Measurements from ENCODE around the gene SKOR1.

SKOR1 gene

DNA sequence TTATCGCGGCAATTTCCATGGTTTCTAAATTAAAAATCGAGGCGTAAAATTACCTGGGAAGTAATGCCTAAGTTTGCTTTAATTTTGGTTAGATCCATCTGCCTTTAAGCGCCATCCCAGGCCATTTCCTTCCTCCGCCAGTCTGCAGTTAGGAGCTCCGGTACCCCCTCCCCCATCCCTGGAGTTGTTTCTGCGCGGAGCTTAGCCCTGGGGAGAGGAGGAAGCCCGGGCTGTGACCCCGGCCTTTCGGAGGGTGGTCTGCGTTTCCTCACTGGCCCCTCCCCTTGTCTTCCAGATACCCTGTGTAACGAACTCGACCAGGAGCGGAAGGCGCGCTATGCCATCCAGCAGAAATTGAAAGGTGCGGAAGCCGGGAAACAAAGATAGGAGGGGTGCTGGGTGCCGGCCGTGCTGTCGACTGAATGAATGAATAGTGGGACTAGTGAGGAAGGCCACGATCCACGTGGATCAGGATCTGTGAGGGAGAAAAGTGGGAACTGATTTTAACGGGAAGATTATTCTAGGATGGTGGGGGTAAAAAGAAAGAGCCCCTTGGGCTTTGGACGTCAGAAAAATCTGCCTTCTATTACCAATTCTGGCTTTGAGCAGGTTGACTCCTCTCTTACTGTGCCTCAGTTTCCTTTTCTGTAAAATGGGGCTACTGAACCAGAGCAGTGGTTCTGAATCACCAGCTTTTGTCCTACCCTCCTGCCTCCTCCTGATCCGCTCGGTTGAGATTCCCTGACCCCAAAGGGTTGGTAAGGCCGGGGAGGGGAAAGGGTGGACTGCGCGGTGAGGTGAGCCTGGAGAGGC, 7.8 kb downstream of the SKOR1 start:
- no peak for DNase-seq (ENCODE audit: low read depth in 4 of 4, low spot score in 1 of 4)

DNA sequence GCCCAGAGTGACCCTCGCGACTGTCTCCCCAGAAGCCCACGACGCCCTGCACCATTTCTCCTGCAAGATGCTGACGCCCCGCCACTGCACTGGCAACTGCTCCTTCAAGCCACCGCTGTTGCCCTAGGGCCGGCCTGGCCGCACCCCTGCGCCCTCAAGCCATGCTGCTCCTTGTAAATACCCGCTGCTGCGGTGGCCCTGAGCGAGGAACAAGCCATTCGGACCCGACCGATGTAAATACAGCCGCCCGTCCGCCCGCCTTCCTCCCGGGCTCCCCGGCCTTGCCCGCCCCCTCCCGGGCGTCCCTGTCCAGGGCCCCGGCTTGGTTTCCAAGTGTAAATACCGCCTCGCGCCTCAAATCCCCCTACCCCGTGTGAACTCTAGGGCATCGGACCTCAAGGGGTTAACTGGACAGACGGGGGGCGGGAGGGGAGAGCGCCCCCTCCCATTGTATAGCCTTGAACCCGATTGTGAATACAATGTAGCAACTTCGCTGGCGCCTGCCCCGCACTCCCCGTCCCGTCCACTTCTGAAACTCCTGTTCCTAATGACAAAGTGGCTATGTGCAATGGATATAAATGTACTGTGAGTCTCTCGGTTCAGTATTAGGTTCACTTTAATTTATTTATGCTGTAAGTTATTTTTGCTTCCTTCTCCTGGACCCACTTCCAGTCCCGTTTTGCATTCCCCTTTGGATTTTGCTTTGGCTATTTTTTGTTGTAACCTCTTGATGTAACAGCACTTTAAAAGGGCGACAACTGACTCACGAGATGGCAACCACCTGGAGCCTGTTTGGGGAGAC, 8.6 kb downstream of the SKOR1 start:
- DNase-seq (ENCODE audit: low read depth in 4 of 4, low spot score in 1 of 4) = no peak

DNA sequence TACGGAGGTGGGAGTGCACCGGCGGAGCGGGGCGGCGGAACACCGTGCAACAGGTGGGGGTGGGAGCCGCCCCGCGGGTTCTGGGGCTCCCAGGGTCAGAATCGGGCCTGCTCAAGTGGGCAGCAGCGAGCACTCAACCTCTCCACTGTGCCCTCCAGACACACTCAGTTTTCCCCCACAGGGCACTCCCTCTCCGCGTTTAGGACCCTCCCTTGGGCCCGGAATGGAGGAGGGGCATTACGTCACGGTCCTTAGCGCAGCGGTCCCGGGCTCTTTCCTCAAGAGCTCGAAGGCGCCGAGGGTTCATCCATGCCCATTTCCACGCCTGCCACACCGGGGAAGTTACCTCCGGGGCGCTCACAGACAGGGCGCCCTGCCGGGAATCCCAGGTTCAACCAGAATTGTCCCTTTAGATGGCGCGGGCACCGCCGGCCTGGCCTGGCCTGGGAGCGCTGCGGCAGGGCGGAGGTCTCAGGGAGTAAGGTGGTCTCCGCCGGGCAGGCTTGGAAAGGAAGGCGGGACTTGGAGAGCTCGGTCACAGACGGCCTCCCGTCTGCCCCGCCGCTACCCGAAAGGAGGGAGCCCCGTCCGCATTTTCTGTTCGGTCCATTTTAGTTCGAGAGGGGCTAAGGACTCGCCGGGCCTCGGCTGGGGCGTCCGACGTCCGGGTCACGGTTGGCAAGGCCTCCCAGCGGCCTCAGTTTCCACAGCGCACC, 9.4 kb downstream of the SKOR1 start:
- no peak for DNase-seq (ENCODE audit: low read depth in 4 of 4, low spot score in 1 of 4)

DNA sequence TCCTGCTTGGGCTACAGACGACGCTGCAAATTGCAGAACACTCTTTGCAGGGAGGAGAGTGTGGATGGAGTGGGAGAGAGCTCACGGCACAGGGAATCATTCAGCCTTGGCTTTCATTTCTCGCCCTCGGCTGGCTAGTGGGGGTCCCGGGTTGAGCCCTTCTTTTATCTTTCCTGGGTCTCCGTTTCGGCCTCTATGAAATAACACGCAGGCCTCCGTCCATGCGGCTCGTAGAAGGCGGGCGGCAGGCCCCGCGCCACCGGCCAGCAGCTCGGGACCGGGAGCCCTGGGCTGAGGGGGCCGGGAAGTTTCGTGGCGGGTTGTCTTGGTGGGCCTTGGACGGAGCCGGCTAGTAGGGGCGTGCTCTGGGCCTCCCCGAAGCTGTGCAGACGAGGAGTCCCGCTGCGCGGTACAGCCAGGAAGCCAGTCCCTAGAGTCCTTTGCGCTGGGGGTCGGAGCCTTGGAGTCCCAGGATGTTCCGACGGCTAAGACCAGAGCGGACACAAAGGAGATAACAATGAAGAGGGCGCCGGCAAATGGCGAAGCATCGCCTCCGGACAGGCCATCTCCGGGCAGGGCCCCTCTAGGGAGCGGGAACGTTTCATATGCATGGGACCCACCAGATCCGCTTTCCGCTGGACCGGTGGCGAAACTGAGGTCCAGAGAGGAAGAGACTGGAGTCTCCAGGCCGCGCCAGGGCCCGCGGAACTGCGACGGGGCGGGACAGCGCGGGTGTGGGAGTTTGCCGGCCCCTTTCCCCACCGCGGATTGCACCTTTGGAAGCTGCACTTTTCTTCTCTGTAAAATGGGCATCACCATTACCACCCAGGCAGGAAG, 10.2 kb downstream of the SKOR1 start:
- DNase-seq (ENCODE audit: low read depth in 4 of 4, low spot score in 1 of 4) = no peak

DNA sequence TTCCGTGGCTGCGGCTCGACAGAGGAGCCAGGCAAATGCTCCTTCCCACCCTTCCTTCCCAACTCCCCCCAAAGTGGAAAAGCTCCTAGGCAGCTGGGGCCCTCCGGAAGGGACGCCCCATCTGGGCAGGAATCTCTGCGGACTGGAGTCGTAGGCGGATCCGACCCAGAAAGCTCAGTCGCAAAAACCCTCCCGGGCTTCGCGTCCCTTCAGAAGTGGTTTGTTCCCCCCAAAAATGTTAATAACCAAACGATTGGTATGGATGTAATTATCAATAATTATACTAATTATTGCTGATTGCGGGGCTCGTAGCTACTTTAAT, 10.8 kb downstream of the SKOR1 start:
- DNase-seq (ENCODE audit: low read depth in 4 of 4, low spot score in 1 of 4) = no peak

DNA sequence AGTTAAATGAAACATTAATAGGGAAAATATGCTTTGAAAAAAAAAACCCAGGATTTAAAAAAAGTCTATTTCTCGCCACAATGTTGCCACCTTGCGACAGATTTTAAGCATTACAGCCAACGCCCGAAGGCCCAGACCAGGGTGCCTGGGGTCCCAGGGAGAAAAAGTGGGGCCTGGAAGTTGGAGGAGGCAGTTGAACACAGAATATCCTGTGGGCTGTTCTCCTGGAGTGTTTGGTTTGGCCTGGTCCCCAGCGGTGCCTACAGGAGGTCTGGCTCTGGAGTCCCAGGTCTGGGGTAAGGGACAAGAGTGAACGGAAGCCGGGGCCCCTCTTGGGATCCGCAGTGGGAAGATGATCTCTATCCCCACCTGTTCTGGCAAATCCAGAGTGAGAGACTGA, 11.2 kb downstream of the SKOR1 start:
- DNase-seq (ENCODE audit: low read depth in 4 of 4, low spot score in 1 of 4) = no peak

DNA sequence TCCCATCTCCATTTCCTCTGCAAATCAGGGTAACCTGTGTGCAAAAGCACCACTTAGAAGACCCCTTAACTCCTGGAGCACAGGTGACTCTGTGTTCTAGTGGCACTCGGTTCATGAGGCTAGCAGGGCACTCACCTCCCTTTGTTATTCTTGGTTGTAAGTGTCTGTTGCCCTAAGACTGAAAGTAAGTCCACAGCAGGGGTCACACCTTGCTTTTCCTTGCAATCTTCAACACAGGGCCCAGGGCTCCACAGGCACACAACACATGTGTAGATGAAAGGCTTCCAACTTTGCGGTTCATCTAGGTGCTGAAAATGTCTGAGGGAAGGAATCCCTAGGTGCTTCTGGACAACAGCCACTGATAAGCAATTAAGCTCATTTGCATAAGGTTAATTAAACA, 11.6 kb downstream of the SKOR1 start:
- no peak for DNase-seq (ENCODE audit: low read depth in 4 of 4, low spot score in 1 of 4)

DNA sequence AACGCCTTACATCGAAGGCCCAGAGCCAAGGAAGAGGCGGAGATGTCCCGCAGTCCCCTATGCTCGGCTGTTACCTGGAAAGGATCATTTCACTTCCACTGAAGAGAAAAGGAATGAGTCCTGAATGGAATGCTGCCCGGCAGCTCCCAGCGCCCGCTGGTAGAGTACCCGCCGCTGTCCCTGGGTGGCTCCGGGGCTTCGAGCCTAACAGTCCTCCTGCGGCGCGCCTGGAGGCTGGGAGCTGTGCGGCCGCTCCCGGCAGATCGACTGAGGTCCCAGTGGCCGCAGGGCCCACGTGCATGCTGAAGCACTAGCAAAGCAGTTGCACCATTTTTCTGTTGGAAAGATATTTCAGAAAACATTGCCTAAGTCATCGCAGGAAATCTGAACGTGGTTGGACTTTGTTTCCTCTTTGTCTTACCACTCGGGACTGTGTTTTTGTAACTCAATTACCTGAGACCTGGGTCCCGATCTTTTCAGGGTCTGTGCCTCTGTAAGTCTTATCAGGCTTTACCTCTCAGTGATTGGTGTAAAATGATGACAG, 13.6 kb downstream of the SKOR1 start:
- no peak for DNase-seq (ENCODE audit: low read depth in 4 of 4, low spot score in 1 of 4)

DNA sequence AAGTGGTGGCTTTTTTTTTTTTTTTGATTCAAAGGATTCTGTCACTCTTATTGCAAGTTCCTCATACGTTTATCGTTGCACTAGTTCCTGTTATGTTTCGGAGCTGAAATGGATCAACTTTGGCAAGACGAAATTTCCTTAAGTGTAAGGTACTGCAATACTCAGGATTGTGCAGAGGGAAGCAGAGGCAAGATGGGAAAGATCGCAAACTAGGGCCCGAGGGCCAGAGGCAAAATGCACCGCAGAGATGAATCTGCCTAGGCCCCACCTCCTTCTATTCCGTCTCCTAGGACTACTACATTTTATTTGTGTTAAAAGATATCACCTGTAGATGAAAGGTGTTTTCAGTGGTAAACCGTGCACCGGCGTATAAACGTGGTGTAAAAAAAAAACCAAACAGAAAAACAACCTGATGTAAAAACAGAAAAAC, 14.2 kb downstream of the SKOR1 start:
- no peak for DNase-seq (ENCODE audit: low read depth in 4 of 4, low spot score in 1 of 4)

DNA sequence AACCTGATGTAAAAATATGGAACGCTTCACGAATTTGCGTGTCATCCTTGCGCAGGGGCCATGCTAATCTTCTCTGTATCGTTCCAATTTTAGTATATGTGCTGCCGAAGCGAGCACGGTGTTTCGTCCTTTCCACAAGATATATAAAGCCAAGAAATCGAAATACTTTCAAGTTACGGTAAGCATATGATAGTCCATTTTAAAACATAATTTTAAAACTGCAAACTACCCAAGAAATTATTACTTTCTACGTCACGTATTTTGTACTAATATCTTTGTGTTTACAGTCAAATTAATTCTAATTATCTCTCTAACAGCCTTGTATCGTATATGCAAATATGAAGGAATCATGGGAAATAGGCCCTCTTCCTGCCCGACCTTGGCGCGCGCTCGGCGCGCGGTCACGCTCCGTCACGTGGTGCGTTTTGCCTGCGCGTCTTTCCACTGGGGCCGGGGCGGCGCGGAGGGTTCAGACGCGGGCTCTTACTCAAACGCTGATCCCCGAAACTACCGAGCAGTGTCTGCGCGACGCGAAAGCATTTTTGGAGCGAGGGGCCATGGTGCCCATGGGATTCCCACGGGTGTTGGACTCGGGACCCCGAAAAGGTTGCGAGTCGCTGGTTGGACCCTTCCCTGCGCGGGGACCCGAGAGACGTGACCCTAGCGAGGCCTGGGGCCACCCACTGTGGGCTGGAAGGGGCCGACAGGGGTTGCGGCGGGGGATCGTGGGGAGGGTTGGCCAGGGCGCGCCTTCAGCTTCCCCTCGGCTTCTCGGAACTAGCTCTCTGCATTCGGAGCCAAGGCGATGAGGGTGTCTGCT, 14.8 kb downstream of the SKOR1 start, which contains the start of gene RNU6-1:
Gene RNU6-1 (minus strand): TSS at position 117 of the 820 bp plus-strand sequence.
- peak; percentile 80 to 90 (median 89) for DNase-seq (ENCODE audit: low read depth in 4 of 4, low spot score in 1 of 4)

DNA sequence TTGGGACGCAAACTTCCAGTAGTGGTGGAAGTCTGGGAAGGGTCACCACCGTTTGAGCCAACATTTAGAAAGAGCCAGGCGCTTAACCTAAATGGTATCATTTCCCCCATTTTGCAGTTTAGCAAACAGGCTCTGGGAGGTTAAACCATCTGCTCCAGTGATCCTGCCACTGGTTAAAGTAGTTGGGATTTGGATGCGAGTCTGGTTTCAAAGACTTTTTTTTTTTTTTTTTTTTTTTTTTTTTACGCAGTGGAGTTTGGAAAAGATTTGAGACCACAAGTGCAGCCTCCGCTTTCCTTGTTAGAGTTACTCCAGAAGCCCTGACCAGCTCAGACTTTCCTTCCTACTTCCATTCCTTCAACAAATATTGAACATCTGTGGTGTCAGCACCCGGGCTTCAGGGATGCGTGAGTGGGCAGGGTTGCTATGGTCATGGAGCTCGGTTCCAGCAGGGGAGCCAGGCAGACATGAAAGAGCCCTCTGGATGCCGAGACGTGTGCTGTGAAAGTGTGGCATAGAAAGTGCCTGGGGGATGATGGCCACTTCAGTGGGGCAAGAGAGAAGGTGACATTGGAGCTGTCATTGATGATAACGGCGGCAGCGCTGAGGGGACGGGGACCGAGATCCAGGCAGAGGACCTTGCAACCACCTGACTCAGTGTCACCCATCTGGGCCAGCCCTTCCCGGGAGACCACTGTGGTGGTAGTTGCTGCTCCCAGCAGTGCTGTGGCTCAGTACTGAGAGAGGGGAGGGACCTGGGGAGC, 15.6 kb downstream of the SKOR1 start:
- DNase-seq (ENCODE audit: low read depth in 4 of 4, low spot score in 1 of 4) = no peak

DNA sequence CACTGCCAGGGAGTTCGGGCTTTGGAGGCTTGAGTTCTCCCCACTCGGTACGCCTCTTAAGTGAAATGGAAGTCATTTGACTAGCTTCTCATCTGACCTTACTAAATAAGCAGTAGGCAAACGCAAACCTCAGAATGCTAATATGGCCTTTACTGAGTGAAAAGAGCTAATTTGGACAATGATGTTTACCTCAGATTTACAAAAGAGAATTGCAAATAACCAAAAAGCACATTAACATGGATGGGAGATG, 16.1 kb downstream of the SKOR1 start:
- no peak for DNase-seq (ENCODE audit: low read depth in 4 of 4, low spot score in 1 of 4)

DNA sequence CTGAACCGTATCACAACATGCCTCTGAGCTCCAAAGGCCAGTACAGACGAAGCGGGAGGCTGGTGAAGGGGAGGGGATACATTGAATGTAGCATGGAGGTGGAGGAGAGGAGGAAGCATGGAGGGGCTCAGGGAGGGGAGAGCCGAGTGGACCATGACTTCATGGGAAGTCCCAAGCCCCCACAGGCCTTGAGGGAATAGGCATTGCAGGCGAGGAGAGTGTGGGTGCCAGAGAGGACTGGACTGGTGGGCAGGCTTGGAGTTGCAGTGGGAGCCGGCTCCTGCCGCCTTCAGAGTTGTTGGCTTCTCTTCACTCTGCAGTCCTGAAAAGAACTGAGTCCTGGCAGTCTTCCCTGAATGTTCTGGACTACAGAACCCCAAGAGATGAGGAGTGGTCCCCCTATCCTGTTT, 17.8 kb downstream of the SKOR1 start:
- no peak for DNase-seq (ENCODE audit: low read depth in 4 of 4, low spot score in 1 of 4)

DNA sequence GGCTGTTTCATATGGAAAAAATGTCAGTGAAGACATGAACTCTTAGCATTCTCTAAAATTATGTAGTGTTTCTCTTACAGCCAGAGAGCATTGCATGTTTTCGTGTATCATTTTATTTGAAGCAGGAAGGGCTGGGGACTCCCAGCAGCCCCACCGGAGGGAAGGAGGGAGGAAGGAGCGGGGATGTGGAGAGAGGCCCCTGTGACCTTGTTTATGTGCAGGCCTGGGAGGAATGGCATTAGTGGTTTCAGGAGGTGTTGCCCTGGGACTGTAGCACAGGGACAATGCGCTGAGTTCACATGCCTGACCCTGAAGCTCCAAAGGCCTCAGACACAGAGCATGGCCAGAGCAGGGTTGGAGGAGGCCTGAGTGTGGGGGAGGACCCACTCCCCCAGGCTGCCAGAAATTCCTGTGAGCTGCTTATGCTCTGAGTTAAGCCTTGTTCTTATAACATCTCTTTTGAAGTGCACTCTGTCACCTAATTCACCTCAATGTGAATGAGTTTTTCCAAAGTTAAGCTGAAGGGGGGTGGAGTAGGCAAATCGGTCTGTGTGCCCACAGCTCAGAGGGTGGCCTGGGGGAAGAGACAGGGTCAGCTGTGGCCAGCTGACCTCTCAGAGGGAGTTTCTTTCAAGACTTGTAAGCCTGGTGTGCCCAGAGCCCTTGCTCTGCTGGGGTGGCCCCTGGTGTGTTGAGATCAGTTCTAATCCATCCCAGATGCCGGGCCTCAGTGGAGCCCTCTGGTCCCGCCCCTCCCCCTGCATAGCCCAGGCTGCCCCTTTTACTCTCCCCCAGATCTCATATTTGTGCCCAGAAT, 18.5 kb downstream of the SKOR1 start:
- DNase-seq (ENCODE audit: low read depth in 4 of 4, low spot score in 1 of 4) = no peak

DNA sequence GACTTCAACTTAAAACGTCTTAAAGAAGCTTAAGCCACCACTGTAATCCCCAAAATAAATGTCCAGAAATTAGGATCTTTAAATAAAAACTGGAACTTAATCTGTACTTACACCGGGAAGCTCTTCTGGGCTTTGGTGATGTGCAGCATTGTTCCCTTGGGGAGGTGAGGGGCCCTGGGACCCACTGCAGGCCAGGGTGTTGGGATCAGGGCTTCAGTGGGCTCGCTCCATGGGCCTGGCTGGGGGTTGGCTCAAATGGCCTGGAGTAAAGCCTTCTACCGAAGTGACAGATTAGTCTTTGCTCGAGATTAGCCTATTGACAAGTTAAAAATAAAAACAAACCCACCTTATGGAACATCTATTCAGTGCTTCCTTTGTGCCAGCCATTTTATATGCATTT, 20.7 kb downstream of the SKOR1 start:
- DNase-seq (ENCODE audit: low read depth in 4 of 4, low spot score in 1 of 4) = no peak

DNA sequence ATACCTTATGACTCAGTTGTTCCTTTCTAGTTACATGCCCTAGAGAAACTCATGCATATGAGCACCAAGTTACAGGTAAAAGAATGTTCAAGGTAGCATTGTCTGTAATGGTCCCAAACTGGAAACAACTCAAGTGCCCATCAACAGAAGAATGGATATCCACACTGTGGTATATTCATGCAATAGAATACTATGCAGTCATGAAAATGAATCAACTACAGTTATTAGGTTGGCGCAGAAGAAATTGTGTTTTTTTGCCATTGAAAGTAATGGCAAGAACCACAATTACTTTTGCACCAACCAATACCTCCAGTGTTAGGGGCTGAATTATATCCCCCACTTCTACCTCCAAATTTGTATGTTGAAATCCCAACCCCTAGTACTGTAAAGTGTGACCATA, 24.2 kb downstream of the SKOR1 start:
- DNase-seq (ENCODE audit: low read depth in 4 of 4, low spot score in 1 of 4) = no peak

DNA sequence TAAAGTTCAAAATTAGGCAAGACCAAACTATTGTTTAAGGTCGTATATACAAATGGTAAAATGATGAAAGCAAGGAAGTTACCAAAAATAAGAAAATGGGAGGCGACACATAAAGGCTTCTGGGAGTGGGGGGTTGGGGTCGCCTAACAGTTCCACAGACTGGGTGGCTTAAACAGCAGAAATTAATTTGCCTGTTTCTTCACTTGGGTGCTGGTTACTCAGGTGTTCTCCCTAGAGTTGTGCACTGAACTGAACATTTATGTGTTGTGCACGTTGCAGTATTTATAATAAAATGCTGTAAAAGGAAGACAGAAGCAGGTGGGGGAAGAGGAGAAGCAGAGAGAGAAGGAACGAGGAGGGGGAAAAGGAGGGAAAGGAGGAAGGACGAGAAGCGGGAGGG, 25.0 kb downstream of the SKOR1 start:
- DNase-seq (ENCODE audit: low read depth in 4 of 4, low spot score in 1 of 4) = no peak

DNA sequence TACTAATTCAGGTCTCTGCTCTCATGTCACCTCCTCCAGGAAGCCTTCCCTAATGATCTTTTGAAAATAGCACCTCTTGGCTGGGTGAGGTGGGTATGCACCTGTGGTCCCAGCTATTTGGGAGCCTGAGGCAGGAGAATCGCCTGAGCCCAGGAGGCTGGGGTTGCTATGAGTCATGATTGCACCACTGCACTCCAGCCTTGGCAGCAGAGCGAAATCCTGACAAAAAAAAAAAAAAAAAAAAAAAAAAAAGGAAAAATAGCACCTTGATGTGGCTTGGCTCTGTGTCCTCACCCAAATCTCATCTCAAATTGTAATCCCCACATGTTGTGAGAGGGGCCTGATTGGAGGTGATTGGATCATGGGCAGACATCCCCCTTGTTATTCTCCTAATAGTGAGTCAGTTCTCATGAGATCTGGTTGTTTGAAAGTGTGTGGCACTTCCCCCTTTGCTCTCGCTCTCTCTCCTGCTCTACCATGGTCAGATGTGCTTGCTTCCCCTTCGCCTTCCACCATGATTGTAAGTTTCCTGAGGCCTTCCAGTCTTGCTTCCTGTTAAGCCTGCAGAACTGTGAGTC, 25.8 kb downstream of the SKOR1 start:
- DNase-seq (ENCODE audit: low read depth in 4 of 4, low spot score in 1 of 4) = no peak
